KMS-11 (cell line): ENCODE measurements around the gene GRIK3.

Source experiments
- H2AFZ ChIP-seq: fragments of 200-600 bp; sonication (generic); 2 replicates; pipeline ENCODE4 v1.6.1; 2016; ENCODE audit warnings: antibody characterized with exemption, mixed run types, low read depth
- H3K27ac ChIP-seq: fragments of 200-600 bp; sonication (generic); 2 replicates; pipeline ENCODE4 v1.6.1; 2016; ENCODE audit warnings: mild to moderate bottlenecking, mixed run types
- H3K27me3 ChIP-seq: fragments of 200-600 bp; sonication (generic); 2 replicates; pipeline ENCODE4 v1.6.1; 2017; ENCODE audit warnings: mild to moderate bottlenecking, low read depth, mixed run types, moderate library complexity; ENCODE audit not compliant: insufficient read depth
- H3K36me3 ChIP-seq: fragments of 200-600 bp; sonication (generic); 2 replicates; pipeline ENCODE4 v1.6.1; 2017; ENCODE audit warnings: mild to moderate bottlenecking, mixed run types; ENCODE audit not compliant: insufficient read depth
- H3K4me1 ChIP-seq: fragments of 200-600 bp; sonication (generic); 2 replicates; pipeline ENCODE4 v1.6.1; 2016; ENCODE audit warnings: mild to moderate bottlenecking, low read depth, mixed run types; ENCODE audit not compliant: poor library complexity, severe bottlenecking
- H3K4me2 ChIP-seq: fragments of 200-600 bp; sonication (generic); 2 replicates; pipeline ENCODE4 v1.7.0; 2016; ENCODE audit warnings: mild to moderate bottlenecking, mixed run types
- H3K4me3 ChIP-seq: fragments of 200-600 bp; sonication (generic); IDR thresholded peaks from 2 replicates; pipeline ENCODE4 v1.6.1; 2017; ENCODE audit warnings: low read depth, low read length, mixed read lengths; ENCODE audit not compliant: insufficient read depth
- H3K79me2 ChIP-seq: fragments of 200-600 bp; sonication (generic); 2 replicates; pipeline ENCODE4 v1.6.1; 2016; ENCODE audit warnings: low read depth, mixed run types; ENCODE audit not compliant: insufficient read depth
- H3K9ac ChIP-seq: fragments of 200-600 bp; sonication (generic); 2 replicates; pipeline ENCODE4 v1.6.1; 2016; ENCODE audit warnings: mild to moderate bottlenecking, mixed run types
- H4K20me1 ChIP-seq: fragments of 200-600 bp; sonication (generic); 2 replicates; pipeline ENCODE4 v1.6.1; 2016; ENCODE audit warnings: mild to moderate bottlenecking, mixed run types; ENCODE audit not compliant: insufficient read depth
- CTCF ChIP-seq: fragments of 200-600 bp; sonication (generic); conservative IDR thresholded peaks from 2 replicates; pipeline ENCODE4 v1.6.1; 2017; ENCODE audit warnings: low read depth, mild to moderate bottlenecking, antibody characterized with exemption, low read length, moderate library complexity, mixed read lengths

The GRIK3 gene

DNA sequence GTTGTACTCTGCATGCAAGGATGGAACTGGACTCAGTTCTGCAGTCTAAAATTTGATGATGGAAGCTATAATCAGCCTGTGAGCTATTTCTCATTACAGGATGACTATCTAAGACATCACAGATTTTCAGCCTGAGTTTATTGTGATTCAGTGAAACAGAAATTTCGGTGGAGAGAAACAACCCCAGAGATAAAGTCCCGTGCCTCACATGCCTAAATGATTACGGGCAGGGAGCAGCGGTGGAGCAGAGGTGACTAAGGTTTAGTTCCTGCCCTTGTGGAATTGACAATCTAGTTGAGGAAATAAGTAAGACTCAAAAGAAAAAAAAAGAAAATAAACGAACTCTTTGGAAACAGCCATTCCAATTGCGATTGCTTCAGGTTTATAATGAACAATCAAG lies 96.9 kb downstream of the GRIK3 start:
- H3K36me3 ChIP-seq: no peaks in the 10 kb centered on the region
- TF ChIP-seq CTCF: no peak
- no peak overlapping the region for H3K27ac ChIP-seq
- no peak overlapping the region for H3K4me3 ChIP-seq
- no peaks in the 10 kb centered on the region for H3K79me2 ChIP-seq
- H4K20me1 ChIP-seq: no peaks in the 10 kb centered on the region
- no peaks in the 10 kb centered on the region for H3K4me1 ChIP-seq
- no peak overlapping the region for H2AFZ ChIP-seq
- no peak overlapping the region for H3K4me2 ChIP-seq
- no peak overlapping the region for H3K9ac ChIP-seq
- peaks cover 50% of the 10 kb centered on the region; the same call in 1 of the 2 replicates for H3K27me3 ChIP-seq

GRCh38 chr1:36934061-36934460 lies 100.3 kb downstream of the GRIK3 start:
- no peaks in the 10 kb centered on the region for H3K36me3 ChIP-seq
- no peaks in the 10 kb centered on the region for H4K20me1 ChIP-seq
- no peaks in the 10 kb centered on the region for H3K79me2 ChIP-seq
- H3K9ac ChIP-seq: no peak overlapping the region
- H3K27me3 ChIP-seq: peaks cover 47% of the 10 kb centered on the region; the same call in 1 of the 2 replicates
- H3K4me2 ChIP-seq: no peak overlapping the region
- H3K4me3 ChIP-seq: no peak overlapping the region
- no peak for TF ChIP-seq CTCF
- no peak overlapping the region for H2AFZ ChIP-seq
- no peak overlapping the region for H3K27ac ChIP-seq
- H3K4me1 ChIP-seq: no peaks in the 10 kb centered on the region

GRCh38 chr1:36927826-36928225 lies 106.5 kb downstream of the GRIK3 start:
- H2AFZ ChIP-seq: no peak overlapping the region
- H3K4me2 ChIP-seq: no peak overlapping the region
- no peaks in the 10 kb centered on the region for H3K36me3 ChIP-seq
- H4K20me1 ChIP-seq: no peaks in the 10 kb centered on the region
- H3K79me2 ChIP-seq: no peaks in the 10 kb centered on the region
- no peak overlapping the region for H3K9ac ChIP-seq
- peaks cover 7% of the 10 kb centered on the region; the same call in 1 of the 2 replicates for H3K27me3 ChIP-seq
- H3K27ac ChIP-seq: no peak overlapping the region
- no peak overlapping the region for H3K4me3 ChIP-seq
- no peak for TF ChIP-seq CTCF
- H3K4me1 ChIP-seq: no peaks in the 10 kb centered on the region

DNA sequence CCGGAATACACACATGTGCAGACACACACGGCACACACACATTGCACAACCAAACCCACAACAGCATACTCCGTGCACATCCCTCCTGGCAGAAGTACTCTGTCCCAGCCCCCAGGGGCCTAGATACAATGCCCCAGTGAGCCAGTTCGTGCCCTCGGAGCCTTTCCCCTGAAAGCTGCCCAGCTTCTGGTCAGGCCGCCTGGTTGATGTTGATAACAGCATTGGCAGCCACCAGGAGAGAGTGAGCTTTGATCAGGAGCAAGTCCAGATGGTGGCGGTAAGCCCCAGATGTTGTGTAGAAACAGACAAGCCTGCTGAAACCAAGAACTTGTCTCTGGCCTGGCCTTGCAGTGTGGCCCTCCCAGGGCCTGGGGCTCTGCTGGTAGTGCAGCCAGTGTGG lies 109.1 kb downstream of the GRIK3 start:
- no peak overlapping the region for H3K27ac ChIP-seq
- no peak overlapping the region for H3K9ac ChIP-seq
- no peak for TF ChIP-seq CTCF
- H3K79me2 ChIP-seq: no peaks in the 10 kb centered on the region
- H4K20me1 ChIP-seq: no peaks in the 10 kb centered on the region
- no peaks in the 10 kb centered on the region for H3K4me1 ChIP-seq
- H3K27me3 ChIP-seq: peaks cover 3% of the 10 kb centered on the region; the same call in 1 of the 2 replicates
- H2AFZ ChIP-seq: no peak overlapping the region
- H3K36me3 ChIP-seq: no peaks in the 10 kb centered on the region
- no peak overlapping the region for H3K4me3 ChIP-seq
- no peak overlapping the region for H3K4me2 ChIP-seq
